Lung microvascular endothelial cell (primary cell): ENCODE results near the gene TXNIP. TPM values are rescaled to one million over a fixed set of nuclear protein-coding genes. Genes with fewer than 3 reads are reported as not detected.

Source experiments
- DNase-seq, 2 donors: peaks; one replicate each; pipeline versions ENCODE4 v3.0.0 to v3.0.0-alpha.2; 2010; ENCODE audit warnings: low read depth in 2 of 2
- total RNA-seq: library from RNA; depleted of rRNA; stranded (reverse); fragments of >200 nt; gene quantifications from 2 replicates; pipeline ENCODE4 v1.2.1, GENCODE V29; 2014

TXNIP gene
- total RNA-seq, 1 donor from 2014 or later: 81.9 TPM

DNA sequence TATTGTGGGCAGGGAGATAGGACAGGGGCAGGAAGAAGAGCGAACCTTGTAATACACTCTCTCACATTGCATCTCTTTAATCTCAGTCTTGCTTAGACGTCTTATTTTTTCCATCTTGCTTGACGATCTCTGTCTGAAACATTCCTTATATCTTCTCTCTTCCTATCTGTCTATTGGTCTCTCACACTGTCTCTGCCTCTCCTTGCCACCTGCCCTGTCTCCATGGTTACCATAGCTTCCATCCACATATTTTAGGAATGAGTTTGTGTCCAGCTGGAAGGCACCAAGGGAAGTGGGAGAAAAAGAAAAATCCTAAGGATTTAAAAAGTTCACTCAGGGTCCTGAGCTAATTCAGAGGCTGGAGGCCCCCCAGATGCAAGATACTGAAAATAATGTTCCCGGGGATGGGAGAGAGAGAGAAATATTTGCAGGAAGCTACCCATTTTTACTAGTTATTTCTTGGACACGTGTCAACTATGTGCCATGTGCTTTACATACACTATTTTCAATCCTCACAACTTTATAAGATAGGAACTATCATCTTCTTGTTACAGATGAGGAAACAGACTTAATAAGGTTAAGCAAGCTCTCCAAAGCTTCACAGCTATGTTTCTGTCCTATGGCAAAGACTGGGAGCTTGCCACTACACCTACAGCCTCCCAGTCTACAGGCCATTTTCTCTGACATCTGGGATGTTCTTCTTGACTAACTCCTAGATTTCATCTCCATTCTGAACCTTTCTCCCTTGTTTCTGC lies 32.9 kb downstream of the TXNIP start:
- DNase-seq: peak in 1 of 2 donors; percentile 35

DNA sequence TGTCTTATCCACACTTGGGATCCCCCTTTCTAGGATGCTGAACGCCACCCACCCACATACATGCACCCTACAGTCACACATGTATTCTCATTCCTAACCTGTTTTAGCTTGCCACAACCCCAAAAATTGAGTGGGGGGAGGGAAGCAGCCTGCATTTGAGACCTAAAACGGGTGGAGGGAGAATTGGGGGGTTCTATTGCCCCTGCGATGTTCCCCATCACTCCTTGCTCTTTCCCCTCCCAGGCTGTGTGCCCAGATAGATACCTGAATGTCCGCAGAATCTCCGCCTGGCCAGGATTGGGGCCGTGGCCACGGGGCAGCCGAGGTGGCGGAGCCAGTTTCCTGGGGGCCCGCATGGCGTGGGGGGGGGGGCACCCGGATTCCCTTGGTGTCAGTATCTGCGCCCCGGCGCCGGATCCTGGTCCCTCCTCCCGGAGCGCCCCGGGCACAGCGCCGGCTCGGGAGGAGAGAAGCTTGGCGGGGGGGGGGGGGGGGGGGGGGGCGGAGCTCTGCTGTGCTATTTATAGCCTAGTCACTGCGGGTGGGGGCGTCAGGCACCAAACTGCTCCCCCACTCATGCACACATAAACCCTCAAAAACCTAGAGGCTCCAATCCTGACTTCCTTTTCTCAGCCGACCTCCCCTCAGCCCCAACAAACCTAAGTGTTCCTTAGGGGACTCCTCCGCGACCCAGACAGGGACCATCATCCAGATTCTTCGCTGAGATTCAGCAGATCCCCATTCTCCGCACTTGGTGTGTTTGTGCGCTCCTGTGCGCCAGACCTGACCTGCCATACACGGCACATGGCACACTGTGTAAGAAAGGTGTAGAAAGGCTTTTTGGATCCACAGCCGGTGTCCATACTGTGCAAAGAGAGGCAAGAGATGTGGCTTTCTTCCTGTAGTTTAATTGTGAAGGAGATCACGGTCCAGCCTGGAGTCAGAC lies 33.9 kb downstream of the TXNIP start:
- DNase-seq: no peak

GRCh38 chr1:145961425-145962156 lies 34.8 kb downstream of the TXNIP start:
- no peak for DNase-seq

DNA sequence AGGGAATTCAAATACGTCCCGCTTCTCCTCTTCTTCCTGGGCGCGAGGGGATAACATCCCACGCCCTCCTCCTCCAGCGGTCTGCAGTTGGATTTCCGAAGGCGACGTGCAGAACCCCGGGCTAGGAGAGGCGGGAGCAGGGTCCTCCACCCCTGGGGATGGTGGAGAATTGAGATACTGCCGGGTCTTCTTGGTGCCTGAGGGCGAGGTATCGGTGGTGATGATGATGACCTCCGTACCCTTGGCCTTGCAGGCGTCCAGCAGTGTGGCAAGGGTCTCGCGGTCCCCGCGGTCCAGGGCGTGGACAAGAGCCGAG lies 35.3 kb downstream of the TXNIP start:
- no peak for DNase-seq

DNA sequence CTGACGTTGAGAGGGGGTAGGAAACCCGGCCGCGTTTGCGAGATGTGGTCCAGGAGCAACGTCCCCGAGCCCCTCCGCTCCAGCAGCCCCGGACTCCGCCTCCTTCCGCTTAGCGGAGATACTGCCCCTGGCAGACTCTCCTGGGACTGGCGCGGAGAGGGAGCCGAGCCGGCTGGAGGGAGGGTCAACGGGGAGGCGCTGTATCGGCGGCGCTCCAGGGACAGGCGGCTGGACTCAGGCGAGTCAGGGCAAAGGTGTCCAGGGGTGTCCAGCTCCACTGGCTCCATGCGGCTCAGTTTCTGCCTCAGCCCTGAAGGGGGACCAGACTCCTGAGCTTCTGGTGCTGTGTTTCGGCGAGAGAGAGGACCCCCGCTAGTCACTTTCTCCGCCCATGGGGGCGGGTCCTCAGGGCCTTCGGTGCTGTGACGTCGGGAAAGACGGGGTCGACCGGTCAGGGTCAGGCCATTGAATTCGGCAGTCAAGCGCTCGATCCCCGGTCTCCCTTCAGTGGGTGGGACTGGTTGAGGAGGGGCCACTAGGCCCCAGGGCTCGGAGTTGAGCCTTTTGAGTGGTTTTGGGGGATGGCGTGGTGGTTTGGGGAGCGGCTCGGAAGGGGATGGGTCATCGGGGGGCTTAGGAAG lies 35.8 kb downstream of the TXNIP start:
- DNase-seq: peak; percentile 55 to 64

DNA sequence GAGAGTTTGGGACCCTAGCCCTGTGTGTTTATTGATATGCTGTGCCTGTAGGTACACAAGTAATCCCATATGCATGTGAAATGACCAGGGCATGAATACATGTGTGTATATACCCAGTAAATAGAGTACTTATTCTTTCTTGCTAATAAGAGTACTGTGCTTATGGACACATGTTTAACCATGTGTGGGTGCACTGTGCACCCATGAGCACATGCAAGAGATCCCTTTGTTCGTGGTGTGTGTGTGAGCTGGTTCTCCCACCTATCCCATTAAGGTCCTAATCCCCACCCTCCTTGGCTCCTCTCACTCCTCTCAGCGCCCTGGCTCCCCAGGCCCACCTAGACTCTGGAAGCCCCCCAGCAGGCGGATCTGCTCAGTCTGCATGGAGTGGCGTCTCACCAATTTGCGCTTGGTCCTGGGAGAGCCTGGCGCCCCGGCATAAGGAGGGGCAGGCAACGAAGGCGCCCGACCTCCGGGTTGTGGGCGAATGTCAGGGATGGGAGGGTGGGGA lies 36.4 kb downstream of the TXNIP start:
- DNase-seq: no peak

- DNase-seq: no peak
Measured at GRCh38 chr1:145959333-145959732, 37.0 kb downstream of the TXNIP start.

- no peak for DNase-seq
Measured at GRCh38 chr1:145958734-145959133, 37.6 kb downstream of the TXNIP start.

GRCh38 chr1:145957443-145958319 lies 38.7 kb downstream of the TXNIP start, which contains the start of gene LIX1L:
LIX1L (minus strand) TSS chr1:145958017; CDS start chr1:145957927, 90 bp downstream.
- DNase-seq: peak; percentile 96 to 97

- peak; percentile 21 to 70 for DNase-seq
Measured at GRCh38 chr1:145956781-145957442, 39.5 kb downstream of the TXNIP start.

DNA sequence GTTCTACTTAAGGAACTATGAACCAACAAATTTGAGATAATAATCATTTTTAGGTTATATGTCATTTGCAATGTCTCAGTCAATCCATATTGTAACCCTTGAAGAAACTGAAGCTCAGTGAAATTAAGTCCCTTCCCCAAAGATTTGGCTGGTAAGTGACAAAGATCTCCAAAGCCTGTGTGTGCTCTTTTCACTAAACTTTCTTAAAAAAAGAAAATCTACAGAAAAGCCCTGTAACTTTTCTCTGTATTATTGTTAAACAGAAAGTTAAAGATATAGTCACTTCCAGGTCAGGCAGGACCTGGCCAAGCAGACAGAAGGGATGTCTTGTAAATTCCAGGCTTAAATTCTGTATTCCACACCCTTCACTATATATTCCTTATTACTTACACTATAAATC lies 40.0 kb downstream of the TXNIP start:
- DNase-seq: peak in 1 of 2 donors; percentile 11

DNA sequence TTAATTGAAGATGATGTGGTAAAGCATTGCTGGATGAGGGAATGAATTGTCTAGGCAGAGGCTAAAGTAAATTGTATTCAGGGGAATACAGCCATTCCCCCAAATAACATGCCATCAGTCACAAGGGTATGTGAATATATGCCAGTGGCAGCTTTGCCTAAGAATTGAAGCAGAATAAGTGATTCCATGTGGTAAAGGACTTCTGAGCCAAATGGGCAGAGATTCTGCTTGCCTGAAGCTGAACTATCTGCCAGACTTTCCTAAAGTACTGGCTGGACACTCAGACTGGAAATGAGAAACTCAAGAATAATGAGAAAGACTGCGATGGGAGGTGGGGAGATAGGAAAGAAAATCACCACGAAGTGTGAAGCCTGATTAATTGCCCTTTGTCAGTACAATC lies 40.9 kb downstream of the TXNIP start:
- DNase-seq: peak in 1 of 2 donors; percentile 19

DNA sequence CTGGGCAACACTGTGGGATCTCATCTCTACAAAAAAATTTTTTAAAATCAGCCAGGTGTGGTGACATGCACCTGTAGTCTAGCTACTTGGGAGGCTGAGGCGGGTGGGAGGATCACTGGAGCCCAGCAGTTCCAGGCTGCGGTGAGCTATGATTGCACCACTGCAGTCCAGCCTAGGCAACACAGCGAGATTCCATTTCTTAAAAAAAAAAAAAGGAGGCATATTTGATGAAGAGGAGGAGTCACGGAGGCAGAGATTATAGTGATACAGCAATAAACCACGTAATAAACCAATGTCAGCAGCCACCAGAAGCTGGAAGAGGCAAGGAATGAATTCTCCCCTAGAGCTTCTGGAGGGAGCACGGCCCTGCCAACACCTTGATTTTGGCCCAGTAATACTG lies 42.5 kb downstream of the TXNIP start:
- DNase-seq: no peak

GRCh38 chr1:145952903-145953302 lies 43.5 kb downstream of the TXNIP start:
- no peak for DNase-seq

DNA sequence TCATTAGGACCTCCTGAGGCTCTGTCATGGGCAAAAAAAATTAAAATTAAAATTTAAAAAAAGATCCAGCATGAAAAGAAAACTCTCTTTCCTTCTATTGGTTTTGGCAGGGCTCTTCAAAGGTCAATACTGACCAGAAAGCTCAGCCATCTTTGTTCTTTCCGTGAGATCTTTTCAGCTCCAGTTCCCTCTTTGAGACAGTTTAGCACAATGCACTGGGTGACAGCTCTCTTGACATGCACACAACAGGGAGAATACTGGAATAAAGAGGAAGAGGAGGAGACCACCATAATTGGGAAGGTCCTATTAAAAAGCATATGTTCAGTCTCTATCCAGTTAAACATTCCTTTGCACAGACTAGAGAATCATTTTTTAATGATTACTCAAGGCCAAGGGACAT lies 44.9 kb downstream of the TXNIP start:
- DNase-seq: no peak

GRCh38 chr1:145949219-145949618 lies 47.2 kb downstream of the TXNIP start:
- DNase-seq: no peak

GRCh38 chr1:145947551-145947950 lies 48.8 kb downstream of the TXNIP start:
- DNase-seq: no peak

GRCh38 chr1:145946477-145946986 lies 49.8 kb downstream of the TXNIP start:
- no peak for DNase-seq

DNA sequence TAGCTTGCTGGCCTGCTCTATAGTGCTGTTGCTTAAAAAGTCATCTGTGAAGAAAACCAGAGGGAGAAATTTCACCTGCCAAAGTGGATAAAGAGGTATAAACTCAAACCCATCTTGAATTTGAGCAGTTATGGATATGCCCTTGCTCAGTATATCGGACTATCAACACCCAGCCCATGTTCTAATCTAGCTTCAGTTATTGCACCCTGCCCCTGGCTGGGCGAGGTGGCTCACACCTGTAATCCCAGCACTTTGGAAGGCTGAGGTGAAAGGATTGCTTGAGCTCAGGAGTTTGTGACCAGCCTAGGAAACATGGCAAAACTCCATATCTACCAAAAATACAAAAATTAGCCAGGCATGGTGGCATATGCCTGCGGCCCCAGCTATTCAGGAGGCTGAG lies 51.8 kb downstream of the TXNIP start:
- DNase-seq: no peak
